LHCN-M2 (cell line): ENCODE results near the gene TRIM61. TPM values are rescaled to one million over a fixed set of nuclear protein-coding genes. Genes with fewer than 3 reads are reported as not detected.
"Not testable (repeated sequence)": the region's sequence is repeated elsewhere in the genome, so short reads cannot be mapped to it uniquely, and the experiment has no call there.

Experiments used
- DNase-seq: peaks from one replicate; pipeline ENCODE4 v3.0.0-alpha.2; 2012; ENCODE audit warnings: low read depth
- polyA plus RNA-seq: library from polyadenylated mRNA; unstranded; fragments of >200 nt; gene quantifications from one replicate; pipeline ENCODE4 v1.2.1, GENCODE V29; 2012; ENCODE audit warnings: missing spikeins
- total RNA-seq: library from RNA; depleted of rRNA; stranded (reverse); fragments of >200 nt; gene quantifications from 2 replicates; pipeline ENCODE4 v1.2.3, GENCODE V29; 2014; rRNA removed

TRIM61 gene
- total RNA-seq, result not detected in 2 replicates
- 0.04 TPM for polyA plus RNA-seq

DNA sequence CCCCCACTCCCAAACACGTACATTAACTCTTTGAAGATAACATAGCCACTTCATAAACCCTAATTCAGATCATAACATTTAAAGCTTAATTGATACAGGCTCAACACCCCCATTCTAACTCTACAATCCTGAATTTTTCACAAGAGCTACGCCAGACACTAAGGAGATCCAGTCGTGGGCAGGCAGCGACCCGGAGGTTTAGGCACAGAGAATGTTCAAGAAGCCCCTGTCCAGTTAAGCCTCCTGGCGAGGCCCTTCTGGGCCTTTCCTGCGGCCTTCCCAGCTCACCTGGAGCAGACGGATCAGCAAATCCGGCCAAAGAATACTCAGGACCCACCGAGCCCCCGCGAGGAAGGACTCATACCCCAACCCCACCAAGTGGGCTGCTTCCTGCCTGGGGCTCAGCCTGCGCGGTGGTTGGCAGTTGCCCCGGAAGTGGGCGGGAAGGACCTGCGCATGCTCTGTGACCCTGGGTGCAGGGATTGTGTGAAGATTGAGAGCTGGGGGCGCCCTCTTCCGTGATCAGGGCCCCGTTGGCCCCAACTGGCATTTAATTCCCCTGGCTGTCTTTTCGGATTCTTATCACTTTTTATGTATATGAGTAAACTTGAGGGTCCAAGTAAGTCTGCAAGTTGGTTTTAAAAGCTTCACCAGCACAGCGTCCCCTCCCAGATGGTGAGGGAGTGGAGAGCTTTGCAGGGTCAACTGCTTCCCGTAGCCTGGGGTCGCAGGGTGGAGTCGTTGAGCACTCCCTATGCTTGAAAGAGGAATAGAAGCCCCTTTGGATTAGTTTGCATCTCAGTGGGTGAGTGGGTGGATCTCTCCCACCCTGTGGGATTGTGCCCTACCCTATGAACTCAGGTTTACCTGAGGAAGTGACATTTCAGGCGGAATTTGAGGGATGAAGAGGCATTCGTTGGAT, at the start of gene TRIM61:
Gene TRIM61, minus strand, starts transcription at position 415 of the 922 bp plus-strand sequence. CDS start 7,655 bp downstream, outside the sequence.
- no peak for DNase-seq

- DNase-seq, result not testable (repeated sequence)
These were observed 48.3 kb upstream of the TRIM61 start for GRCh38 chr4:165025782-165026181.

DNA sequence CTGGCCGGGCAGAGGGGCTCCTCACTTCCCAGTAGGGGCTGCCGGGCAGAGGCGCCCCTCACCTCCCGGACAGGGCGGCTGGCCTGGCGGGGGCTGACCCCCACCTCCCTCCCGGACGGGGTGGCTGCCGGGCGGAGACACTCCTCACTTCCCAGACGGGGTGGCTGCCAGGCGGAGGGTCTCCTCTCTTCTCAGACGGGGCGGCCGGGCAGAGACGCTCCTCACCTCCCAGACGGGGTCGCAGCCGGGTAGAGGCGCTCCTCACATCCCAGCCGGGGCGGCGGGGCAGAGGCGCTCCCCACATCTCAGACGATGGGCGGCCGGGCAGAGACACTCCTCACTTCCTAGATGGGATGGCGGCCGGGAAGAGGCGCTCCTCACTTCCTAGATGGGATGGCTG, 42.5 kb upstream of the TRIM61 start:
- not testable (repeated sequence) for DNase-seq

GRCh38 chr4:165016971-165017370, 39.5 kb upstream of the TRIM61 start:
- DNase-seq, result peak; percentile 30

GRCh38 chr4:165013691-165014090, 36.2 kb upstream of the TRIM61 start:
- no peak for DNase-seq

DNA sequence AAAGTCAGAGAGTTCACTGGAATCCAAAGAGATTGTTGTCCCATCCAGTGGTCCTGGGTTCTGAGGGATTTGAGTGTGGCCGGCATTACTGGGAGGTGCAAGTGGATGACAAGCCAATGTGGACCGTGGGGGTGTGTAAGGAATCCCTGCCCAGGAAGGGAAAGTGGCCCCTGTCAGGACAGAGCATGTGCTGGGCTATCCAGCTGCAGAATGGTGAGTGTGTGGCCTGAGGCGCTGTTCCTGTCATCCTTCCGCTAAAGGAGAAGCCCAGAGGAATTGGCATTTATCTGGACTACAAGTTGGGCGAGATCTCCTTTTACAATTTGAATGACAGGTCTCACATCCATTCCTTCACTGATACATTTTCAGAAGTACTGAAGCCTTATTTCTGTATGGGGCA, 33.9 kb upstream of the TRIM61 start:
- DNase-seq, result no peak

- DNase-seq, result no peak
These were observed 33.5 kb upstream of the TRIM61 start for GRCh38 chr4:165010991-165011390.

DNA sequence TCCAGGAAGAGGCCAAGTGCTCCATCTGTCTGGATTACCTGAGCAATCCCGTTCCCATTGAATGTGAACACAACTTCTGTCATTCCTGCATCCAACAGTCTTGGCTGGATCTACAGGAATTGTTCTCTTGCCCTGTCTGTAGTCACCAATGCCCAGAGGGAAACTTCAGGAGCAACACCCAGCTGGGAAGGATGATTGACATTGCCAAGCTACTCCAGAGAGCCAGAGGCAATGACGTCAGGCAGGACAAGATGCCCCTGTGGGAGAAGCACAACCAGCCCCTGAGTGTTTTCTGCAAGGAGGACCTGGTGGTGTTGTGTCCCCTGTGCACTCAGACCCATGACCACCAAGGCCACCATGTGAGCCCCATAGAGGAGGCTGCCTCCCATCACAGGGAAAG, 33.0 kb upstream of the TRIM61 start:
- DNase-seq, result no peak

DNA sequence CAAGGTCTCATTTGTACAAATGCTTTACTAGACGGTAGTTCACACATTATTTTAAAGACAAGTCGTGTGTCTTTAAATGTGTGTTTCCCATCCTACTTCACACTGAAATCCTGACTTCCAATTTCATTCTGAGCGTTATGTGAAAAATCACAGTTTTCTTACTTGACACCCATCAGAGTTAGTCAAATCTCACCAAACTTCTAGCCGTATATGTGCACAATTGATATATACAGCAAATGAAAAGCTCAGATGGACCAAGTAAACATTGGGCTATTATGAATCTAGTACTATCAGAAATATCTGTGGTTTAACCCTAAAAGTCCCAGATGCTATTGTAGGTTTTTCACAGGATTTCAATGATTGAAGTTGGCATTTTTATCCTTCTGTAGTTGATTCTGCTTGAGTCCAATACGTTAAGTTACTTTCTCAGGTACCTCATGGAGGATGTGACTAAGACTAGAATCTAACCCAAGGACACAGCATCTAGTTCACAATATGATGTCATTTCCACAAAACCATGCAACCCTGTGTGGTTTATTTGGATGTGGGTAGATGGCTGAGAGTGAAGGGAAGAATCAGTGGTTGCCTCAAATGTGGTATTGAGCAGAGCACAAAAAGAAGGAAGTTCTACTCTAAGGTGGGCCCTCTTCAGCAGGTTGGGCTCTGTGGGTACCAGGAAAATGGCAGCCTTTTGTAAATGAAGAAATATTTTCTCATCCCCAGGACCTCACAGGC, 32.2 kb upstream of the TRIM61 start:
- DNase-seq, result no peak

GRCh38 chr4:165006886-165007285, 29.4 kb upstream of the TRIM61 start:
- no peak for DNase-seq

DNA sequence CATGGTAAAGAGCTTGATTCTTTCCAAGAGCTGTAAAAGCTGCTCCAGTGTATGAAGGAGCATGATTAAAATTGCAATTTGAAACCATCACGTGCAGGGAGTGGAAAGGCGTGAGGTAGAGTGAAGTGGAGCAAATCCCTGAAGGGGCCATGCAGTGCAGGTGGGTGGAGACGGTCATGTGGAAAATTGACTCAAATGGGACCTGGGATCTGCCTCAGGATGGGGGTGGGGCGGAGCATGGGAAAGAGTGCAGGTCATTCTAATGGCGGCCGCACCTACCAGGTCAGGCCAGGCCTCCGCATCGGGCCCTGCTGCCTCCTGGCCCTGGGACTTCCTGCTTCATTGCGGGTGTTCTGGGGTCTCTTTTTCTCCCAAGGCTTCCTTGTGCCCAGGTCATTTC, 29.0 kb upstream of the TRIM61 start:
- no peak for DNase-seq

GRCh38 chr4:165005352-165005925, 28.0 kb upstream of the TRIM61 start:
- DNase-seq, result no peak

DNA sequence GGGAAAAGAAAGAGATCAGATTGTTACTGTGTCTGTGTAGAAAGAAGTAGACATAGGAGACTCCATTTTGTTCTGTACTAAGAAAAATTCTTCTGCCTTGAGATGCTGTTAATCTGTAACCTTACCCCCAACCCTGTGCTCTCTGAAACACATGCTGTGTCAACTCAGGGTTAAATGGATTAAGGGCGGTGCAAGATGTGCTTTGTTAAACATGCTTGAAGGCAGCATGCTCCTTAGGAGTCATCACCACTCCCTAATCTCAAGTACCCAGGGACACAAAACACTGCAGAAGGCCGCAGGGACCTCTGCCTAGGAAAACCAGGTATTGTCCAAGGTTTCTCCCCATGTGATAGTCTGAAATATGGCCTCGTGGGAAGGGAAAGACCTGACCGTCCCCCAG, 24.5 kb upstream of the TRIM61 start:
- not testable (repeated sequence) for DNase-seq

DNA sequence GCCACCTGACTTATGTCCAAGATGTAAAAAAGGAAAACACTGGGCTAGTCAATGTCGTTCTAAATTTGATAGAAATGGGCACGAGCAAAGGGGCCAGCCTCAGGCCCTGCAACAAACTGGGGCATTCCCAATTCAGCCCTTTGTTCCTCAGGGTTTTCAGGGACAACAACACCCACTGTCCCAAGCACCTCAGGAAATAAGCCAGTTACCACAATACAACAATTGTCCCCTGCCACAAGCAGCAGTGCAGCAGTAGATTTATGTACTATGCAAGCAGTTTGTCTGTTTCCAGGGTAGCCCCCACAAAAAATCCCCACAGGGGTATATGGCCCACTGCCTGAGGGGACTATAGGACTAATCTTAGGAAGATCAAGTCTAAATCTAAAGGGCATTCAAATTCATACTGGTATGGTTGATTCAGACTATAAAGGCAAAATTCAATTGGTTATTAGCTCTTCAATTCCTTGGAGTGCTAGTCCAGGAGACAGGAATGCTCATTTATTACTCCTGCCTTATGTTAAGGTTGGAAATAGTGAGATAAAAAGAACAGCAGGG, 21.1 kb upstream of the TRIM61 start:
- not testable (repeated sequence) for DNase-seq

- DNase-seq, result no peak
These were observed 20.5 kb upstream of the TRIM61 start for GRCh38 chr4:164997941-164998340.

GRCh38 chr4:164997324-164997723, 19.9 kb upstream of the TRIM61 start:
- peak; percentile 53 for DNase-seq

DNA sequence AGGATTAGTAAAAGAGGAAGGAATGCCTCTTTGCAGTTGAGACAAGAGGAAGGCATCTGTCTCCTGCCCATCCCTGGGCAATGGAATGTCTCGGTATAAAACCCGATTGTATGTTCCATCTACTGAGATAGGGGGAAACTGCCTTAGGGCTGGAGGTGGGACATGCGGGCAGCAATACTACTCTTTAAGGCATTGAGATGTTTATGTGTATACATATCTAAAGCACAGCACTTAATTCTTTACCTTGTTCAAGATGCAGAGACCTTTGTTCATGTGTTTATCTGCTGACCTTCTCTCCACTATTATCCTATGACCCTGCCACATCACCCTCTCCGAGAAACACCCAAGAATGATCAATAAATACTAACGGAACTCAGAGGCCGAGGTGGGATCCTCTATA, 18.7 kb upstream of the TRIM61 start:
- DNase-seq, result not testable (repeated sequence)

DNA sequence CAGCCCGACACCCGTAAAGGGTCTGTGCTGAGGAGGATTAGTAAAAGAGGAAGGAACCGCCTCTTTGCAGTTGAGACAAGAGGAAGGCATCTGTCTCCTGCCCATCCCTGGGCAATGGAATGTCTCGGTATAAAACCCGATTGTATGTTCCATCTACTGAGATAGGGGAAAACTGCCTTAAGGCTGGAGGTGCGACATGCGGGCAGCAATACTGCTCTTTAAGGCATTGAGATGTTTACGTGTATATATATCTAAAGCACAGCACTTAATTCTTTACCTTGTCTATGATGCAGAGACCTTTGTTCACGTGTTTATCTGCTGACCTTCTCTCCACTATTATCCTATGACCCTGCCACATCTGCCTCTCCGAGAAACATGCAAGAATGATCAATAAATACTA, 13.3 kb upstream of the TRIM61 start:
- not testable (repeated sequence) for DNase-seq

GRCh38 chr4:164989471-164989870, 12.0 kb upstream of the TRIM61 start:
- peak; percentile 79 for DNase-seq

DNA sequence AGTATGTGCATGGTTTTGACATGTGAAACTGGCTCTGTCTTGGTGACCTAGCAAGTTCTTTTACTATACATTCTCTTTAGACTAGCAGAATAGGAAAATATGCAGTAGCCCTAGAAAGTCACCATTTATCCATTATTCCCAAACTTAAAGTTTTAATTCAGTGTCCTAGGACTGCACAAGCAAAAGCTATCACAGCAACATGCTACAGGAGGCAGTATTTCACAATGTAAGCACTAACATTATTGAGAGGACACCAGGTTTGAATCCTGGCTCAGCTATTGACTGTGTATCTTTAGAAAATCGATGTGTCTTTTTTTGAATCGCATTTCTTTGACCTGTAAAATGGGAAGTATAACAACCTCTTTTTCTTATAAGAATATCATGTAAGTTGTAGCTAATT, 5.5 kb downstream of the TRIM61 start:
- not testable (repeated sequence) for DNase-seq

GRCh38 chr4:164959896-164960295, 17.6 kb downstream of the TRIM61 start:
- peak; percentile 95 for DNase-seq

DNA sequence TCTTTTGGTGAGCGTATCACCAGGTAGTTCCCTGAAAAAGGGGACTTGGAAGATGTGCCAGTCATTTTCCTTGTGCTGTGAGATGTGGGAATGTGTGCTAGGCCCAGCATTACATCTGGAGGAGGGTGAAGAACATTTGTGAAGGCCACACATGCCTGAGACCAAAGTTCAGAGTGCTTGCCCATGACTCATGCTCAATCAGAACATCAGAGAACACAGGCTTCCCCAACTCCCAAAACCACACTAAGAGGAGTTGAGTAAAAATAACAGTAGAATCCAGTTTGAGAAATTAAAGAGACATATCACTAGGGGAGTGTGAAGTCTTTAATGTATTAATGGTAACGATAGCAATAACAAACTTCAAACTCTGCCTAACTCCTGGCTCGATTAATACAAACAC, 18.0 kb downstream of the TRIM61 start:
- DNase-seq, result peak; percentile 97
